ENCODE measurements around the gene C5.

The C5 gene

GRCh38 chr9:121013911-121014310, 36.2 kb downstream of the C5 start:
- no peak for TF ChIP-seq CTCF (conservative IDR thresholded peaks at IDR 0.05; ENCODE audit: low read depth, low read length)
- H4K20me1 ChIP-seq (ENCODE audit: insufficient read depth), result no peaks in the 10 kb centered on the region
- no peak overlapping the region for H3K4me3 ChIP-seq (IDR thresholded peaks at IDR 0.05; ENCODE audit: insufficient read depth, low read depth, low read length)
- no peak overlapping the region for H2AFZ ChIP-seq (ENCODE audit: low read depth)
- H3K27ac ChIP-seq, result no peak overlapping the region
- H3K4me1 ChIP-seq (ENCODE audit: low read depth, poor library complexity, severe bottlenecking), result peaks cover 11% of the 10 kb centered on the region
- no peaks in the 10 kb centered on the region for H3K79me2 ChIP-seq (ENCODE audit: insufficient read depth, low read depth)
- no peak overlapping the region for H3K9ac ChIP-seq
- no peaks in the 10 kb centered on the region for H3K36me3 ChIP-seq (ENCODE audit: insufficient read depth)
- H3K4me2 ChIP-seq, result no peak overlapping the region
- H3K27me3 ChIP-seq (ENCODE audit: insufficient read depth, low read depth), result no peaks in the 10 kb centered on the region

GRCh38 chr9:121009650-121010049, 40.4 kb downstream of the C5 start:
- no peak for TF ChIP-seq CTCF (conservative IDR thresholded peaks at IDR 0.05; ENCODE audit: low read depth, low read length)
- H2AFZ ChIP-seq (ENCODE audit: low read depth), result no peak overlapping the region

GRCh38 chr9:120999317-120999716, 50.8 kb downstream of the C5 start:
- Histone ChIP-seq H4K20me1 (ENCODE audit: insufficient read depth) (no peaks in the 10 kb centered on the region), H3K4me1 (ENCODE audit: low read depth, poor library complexity, severe bottlenecking) (no peaks in the 10 kb centered on the region), H3K4me3 (IDR thresholded peaks at IDR 0.05; ENCODE audit: insufficient read depth, low read depth, low read length) (no peak overlapping the region), H3K79me2 (ENCODE audit: insufficient read depth, low read depth) (no peaks in the 10 kb centered on the region), H3K4me2 (no peak overlapping the region), H3K9ac (no peak overlapping the region), H2AFZ (ENCODE audit: low read depth) (no peak overlapping the region), H3K27ac (no peak overlapping the region), H3K27me3 (ENCODE audit: insufficient read depth, low read depth) (no peaks in the 10 kb centered on the region), H3K36me3 (ENCODE audit: insufficient read depth) (no peaks in the 10 kb centered on the region)
- no peak for TF ChIP-seq CTCF (conservative IDR thresholded peaks at IDR 0.05; ENCODE audit: low read depth, low read length)

More at GRCh38 chr9:121009650-121010049, 40.4 kb downstream of the C5 start:
- Histone ChIP-seq H3K4me3 (IDR thresholded peaks at IDR 0.05; ENCODE audit: insufficient read depth, low read depth, low read length) (no peak overlapping the region), H3K4me2 (no peak overlapping the region), H3K4me1 (ENCODE audit: low read depth, poor library complexity, severe bottlenecking) (peaks cover 11% of the 10 kb centered on the region), H4K20me1 (ENCODE audit: insufficient read depth) (no peaks in the 10 kb centered on the region), H3K79me2 (ENCODE audit: insufficient read depth, low read depth) (no peaks in the 10 kb centered on the region), H3K9ac (no peak overlapping the region), H3K27ac (no peak overlapping the region), H3K36me3 (ENCODE audit: insufficient read depth) (no peaks in the 10 kb centered on the region), H3K27me3 (ENCODE audit: insufficient read depth, low read depth) (no peaks in the 10 kb centered on the region)

- Histone ChIP-seq H2AFZ (ENCODE audit: low read depth) (no peak overlapping the region), H3K27ac (no peak overlapping the region), H3K36me3 (ENCODE audit: insufficient read depth) (no peaks in the 10 kb centered on the region), H3K27me3 (ENCODE audit: insufficient read depth, low read depth) (no peaks in the 10 kb centered on the region), H3K4me2 (no peak overlapping the region), H3K4me1 (ENCODE audit: low read depth, poor library complexity, severe bottlenecking) (no peaks in the 10 kb centered on the region), H4K20me1 (ENCODE audit: insufficient read depth) (no peaks in the 10 kb centered on the region), H3K4me3 (IDR thresholded peaks at IDR 0.05; ENCODE audit: insufficient read depth, low read depth, low read length) (no peak overlapping the region), H3K9ac (no peak overlapping the region), H3K79me2 (ENCODE audit: insufficient read depth, low read depth) (no peaks in the 10 kb centered on the region)
- no peak for TF ChIP-seq CTCF (conservative IDR thresholded peaks at IDR 0.05; ENCODE audit: low read depth, low read length)
These were observed 52.0 kb downstream of the C5 start for GRCh38 chr9:120998111-120998510.

Measured in KMS-11 (cell line).